ENCODE data around the gene ARSK. TPM values are rescaled to one million over a fixed set of nuclear protein-coding genes. Genes with fewer than 3 reads are reported as not detected.
A peak's percentile ranks its signal among the peaks of the same experiment; 100 is the strongest.

The ARSK gene
- total and polyA plus RNA-seq, 10 of the 15 experiments (the other 5 are each of a cell fraction or from before 2014, with no cell fraction given) = 1.6 to 9.5 (median 5.8) TPM

DNA sequence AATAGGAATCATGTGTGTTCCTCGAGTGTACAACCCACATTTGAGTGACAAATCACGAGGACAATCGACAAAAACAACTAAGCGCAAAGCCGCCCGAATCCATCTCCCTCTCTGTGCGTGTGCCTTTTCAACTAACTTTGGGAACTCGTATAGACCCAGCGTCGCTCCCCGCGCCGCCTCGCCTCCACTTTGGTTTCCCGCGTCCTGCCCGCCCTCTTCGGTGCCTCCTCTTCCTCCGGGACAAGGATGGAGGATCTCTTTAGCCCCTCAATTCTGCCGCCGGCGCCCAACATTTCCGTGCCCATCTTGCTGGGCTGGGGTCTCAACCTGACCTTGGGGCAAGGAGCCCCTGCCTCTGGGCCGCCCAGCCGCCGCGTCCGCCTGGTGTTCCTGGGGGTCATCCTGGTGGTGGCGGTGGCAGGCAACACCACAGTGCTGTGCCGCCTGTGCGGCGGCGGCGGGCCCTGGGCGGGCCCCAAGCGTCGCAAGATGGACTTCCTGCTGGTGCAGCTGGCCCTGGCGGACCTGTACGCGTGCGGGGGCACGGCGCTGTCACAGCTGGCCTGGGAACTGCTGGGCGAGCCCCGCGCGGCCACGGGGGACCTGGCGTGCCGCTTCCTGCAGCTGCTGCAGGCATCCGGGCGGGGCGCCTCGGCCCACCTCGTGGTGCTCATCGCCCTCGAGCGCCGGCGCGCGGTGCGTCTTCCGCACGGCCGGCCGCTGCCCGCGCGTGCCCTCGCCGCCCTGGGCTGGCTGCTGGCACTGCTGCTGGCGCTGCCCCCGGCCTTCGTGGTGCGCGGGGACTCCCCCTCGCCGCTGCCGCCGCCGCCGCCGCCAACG is 65.3 kb downstream of the ARSK start, which contains the start of gene GPR150:
TSS of gene GPR150 (plus strand) at position 58 of the 840 bp plus-strand sequence. CDS start at position 247, 189 bp downstream.
- FAIRE-seq = no peak
- SMC1A ChIA-PET (ENCODE audit: uncharacterized antibody, unreplicated experiment) = interaction anchor here (0.9 kb wide), 1 partner anchor 22 kb away, joined by 3 read pairs; no protein-coding TSS in a partner anchor
- RAD21 ChIA-PET (ENCODE audit: unreplicated experiment) = no interaction called here
- H3K9me3 ChIP-seq (replicated peaks; ENCODE audit: control insufficient read depth, insufficient read depth, low read length) = no peaks in the 10 kb centered on the region
- BruUV-seq (replicated peaks) = TSS peak; percentile 32
- in situ Hi-C loops (cut with MboI) = no loop called here
- DNase-seq (ENCODE audit: low read depth, low spot score) = no peak
- peak; percentile 79 for ATAC-seq
- 5% methylated on average over 75 of the region's 85 CpGs for WGBS (ENCODE audit: insufficient coverage, insufficient replicate concordance, low lambda C conversion rate, missing lambda C conversion rate)
- peak within 1 kb of the TSS; percentile 21; the same call in 1 of the 2 replicates for H3K27ac ChIP-seq (ENCODE audit: control insufficient read depth, insufficient read depth)
- intact Hi-C loops (cut with micrococcal nuclease; ENCODE audit: unreplicated experiment) = no loop called here
- peak within 1 kb of the TSS; percentile 65 for H3K9ac ChIP-seq (ENCODE audit: control insufficient read depth, insufficient read depth, low read length)
- no peaks in the 10 kb centered on the region for H4K20me1 ChIP-seq (ENCODE audit: control insufficient read depth, insufficient read depth)
- H2AFZ ChIP-seq (ENCODE audit: control insufficient read depth, low read depth, low read length) = peak within 1 kb of the TSS; percentile 89
- POLR2A ChIA-PET = interaction anchor here (0.6 to 1.0 kb wide), 4 partner anchors 26 to 1078 kb away, joined by 4 to 6 read pairs (median 5); partner anchors contain the start of gene RFESD
- CTCF ChIA-PET = no interaction called here
- H3K36me3 ChIP-seq (ENCODE audit: control insufficient read depth in 2 of 2, insufficient read depth in 2 of 2, low read length in 1 of 2) = no peaks in the 10 kb centered on the region
- H3K27me3 ChIP-seq (replicated peaks in 1 of 2; ENCODE audit: control insufficient read depth in 2 of 2, insufficient read depth in 2 of 2, low read length in 1 of 2) = peaks cover 0 to 2% of the 10 kb centered on the region in 2 experiments; a peak in 1 of 4 replicates
- H3K4me2 ChIP-seq (ENCODE audit: control insufficient read depth, insufficient read depth) = peak within 1 kb of the TSS; percentile 95
- H3K79me2 ChIP-seq (ENCODE audit: control insufficient read depth, insufficient read depth, low read length) = peaks cover 3% of the 10 kb centered on the region; the same call in 1 of the 2 replicates
- H3K4me3 ChIP-seq = peak within 1 kb of the TSS; percentile 79
- peaks cover 19% of the 10 kb centered on the region for H3K4me1 ChIP-seq (ENCODE audit: control insufficient read depth, insufficient read depth, low read length)
- no peak for TF ChIP-seq CBX3 (IDR thresholded peaks at IDR 0.05; ENCODE audit: borderline replicate concordance, low read depth)
- TF ChIP-seq LARP7 (IDR thresholded peaks at IDR 0.05) = peak; percentile 87
- TF ChIP-seq DPF2 (IDR thresholded peaks at IDR 0.05) = peak; percentile 66; the same call in 1 of the 2 replicates
- TF ChIP-seq MYB (IDR thresholded peaks at IDR 0.05; ENCODE audit: borderline replicate concordance, low read depth, low read length) = no peak
- TF ChIP-seq RUNX3 (IDR thresholded peaks at IDR 0.05; ENCODE audit: low read length) = no peak
- no peak for TF ChIP-seq RBBP5 (conservative IDR thresholded peaks at IDR 0.05)
- no peak for TF ChIP-seq ETV6 (conservative IDR thresholded peaks at IDR 0.05 in 1 of 2, IDR thresholded peaks at IDR 0.05 in 1 of 2; ENCODE audit: borderline replicate concordance in 1 of 2, low read depth in 1 of 2)
- TF ChIP-seq, protein P1, sequence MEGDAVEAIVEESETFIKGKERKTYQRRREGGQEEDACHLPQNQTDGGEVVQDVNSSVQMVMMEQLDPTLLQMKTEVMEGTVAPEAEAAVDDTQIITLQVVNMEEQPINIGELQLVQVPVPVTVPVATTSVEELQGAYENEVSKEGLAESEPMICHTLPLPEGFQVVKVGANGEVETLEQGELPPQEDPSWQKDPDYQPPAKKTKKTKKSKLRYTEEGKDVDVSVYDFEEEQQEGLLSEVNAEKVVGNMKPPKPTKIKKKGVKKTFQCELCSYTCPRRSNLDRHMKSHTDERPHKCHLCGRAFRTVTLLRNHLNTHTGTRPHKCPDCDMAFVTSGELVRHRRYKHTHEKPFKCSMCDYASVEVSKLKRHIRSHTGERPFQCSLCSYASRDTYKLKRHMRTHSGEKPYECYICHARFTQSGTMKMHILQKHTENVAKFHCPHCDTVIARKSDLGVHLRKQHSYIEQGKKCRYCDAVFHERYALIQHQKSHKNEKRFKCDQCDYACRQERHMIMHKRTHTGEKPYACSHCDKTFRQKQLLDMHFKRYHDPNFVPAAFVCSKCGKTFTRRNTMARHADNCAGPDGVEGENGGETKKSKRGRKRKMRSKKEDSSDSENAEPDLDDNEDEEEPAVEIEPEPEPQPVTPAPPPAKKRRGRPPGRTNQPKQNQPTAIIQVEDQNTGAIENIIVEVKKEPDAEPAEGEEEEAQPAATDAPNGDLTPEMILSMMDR (IDR thresholded peaks at IDR 0.05 in 2 of 3, conservative IDR thresholded peaks at IDR 0.05 in 1 of 3; ENCODE audit: control insufficient read depth in 2 of 3, extremely low read depth in 1 of 3, insufficient read depth in 1 of 3, low read depth in 3 of 3, low read length in 3 of 3) = 0 out of 6 replicates have a peak, but pooled peaks of 2 of the 3 experiments have one; percentile 7 to 14
- TF ChIP-seq, protein P2, sequence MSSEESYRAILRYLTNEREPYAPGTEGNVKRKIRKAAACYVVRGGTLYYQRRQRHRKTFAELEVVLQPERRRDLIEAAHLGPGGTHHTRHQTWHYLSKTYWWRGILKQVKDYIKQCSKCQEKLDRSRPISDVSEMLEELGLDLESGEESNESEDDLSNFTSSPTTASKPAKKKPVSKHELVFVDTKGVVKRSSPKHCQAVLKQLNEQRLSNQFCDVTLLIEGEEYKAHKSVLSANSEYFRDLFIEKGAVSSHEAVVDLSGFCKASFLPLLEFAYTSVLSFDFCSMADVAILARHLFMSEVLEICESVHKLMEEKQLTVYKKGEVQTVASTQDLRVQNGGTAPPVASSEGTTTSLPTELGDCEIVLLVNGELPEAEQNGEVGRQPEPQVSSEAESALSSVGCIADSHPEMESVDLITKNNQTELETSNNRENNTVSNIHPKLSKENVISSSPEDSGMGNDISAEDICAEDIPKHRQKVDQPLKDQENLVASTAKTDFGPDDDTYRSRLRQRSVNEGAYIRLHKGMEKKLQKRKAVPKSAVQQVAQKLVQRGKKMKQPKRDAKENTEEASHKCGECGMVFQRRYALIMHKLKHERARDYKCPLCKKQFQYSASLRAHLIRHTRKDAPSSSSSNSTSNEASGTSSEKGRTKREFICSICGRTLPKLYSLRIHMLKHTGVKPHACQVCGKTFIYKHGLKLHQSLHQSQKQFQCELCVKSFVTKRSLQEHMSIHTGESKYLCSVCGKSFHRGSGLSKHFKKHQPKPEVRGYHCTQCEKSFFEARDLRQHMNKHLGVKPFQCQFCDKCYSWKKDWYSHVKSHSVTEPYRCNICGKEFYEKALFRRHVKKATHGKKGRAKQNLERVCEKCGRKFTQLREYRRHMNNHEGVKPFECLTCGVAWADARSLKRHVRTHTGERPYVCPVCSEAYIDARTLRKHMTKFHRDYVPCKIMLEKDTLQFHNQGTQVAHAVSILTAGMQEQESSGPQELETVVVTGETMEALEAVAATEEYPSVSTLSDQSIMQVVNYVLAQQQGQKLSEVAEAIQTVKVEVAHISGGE (CRISPR knock-in tag; IDR thresholded peaks at IDR 0.05) = no peak
- no peak for TF ChIP-seq RCOR1 (conservative IDR thresholded peaks at IDR 0.05; ENCODE audit: low read depth, low read length)
- no peak for TF ChIP-seq MTA2 (IDR thresholded peaks at IDR 0.05; ENCODE audit: low read depth)
- TF ChIP-seq EED (IDR thresholded peaks at IDR 0.05; ENCODE audit: low read depth) = no peak
- peak; percentile 85 for TF ChIP-seq NR2F1 (conservative IDR thresholded peaks at IDR 0.05)
- no peak for TF ChIP-seq MTA3 (IDR thresholded peaks at IDR 0.05; ENCODE audit: borderline replicate concordance, low read length)
- no peak for TF ChIP-seq ZSCAN29 (IDR thresholded peaks at IDR 0.05)
- no peak for TF ChIP-seq NFYA (IDR thresholded peaks at IDR 0.05; ENCODE audit: borderline replicate concordance, low read depth, low read length)
- TF ChIP-seq, protein P3, sequence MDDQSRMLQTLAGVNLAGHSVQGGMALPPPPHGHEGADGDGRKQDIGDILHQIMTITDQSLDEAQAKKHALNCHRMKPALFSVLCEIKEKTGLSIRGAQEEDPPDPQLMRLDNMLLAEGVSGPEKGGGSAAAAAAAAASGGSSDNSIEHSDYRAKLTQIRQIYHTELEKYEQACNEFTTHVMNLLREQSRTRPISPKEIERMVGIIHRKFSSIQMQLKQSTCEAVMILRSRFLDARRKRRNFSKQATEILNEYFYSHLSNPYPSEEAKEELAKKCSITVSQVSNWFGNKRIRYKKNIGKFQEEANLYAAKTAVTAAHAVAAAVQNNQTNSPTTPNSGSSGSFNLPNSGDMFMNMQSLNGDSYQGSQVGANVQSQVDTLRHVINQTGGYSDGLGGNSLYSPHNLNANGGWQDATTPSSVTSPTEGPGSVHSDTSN (IDR thresholded peaks at IDR 0.05; ENCODE audit: insufficient replicate concordance, low read depth, low read length) = peak; percentile 36

Data from GM12878 (cell line).